Tibial nerve (tissue), 4 donors: ENCODE data around the gene KAT2B. TPM values are rescaled to one million over a fixed set of nuclear protein-coding genes. Genes with fewer than 3 reads are reported as not detected.
A peak's percentile ranks its signal among the peaks of the same experiment; 100 is the strongest.
"Not testable (repeated sequence)": the region's sequence is repeated elsewhere in the genome, so short reads cannot be mapped to it uniquely, and the experiment has no call there.

Experiments used
- DNase-seq, 2 donors: peaks; one replicate each; pipeline ENCODE4 v3.0.0-alpha.2; 2019; ENCODE audit warnings: low spot score in 2 of 2
- H3K27ac ChIP-seq, 4 donors: fragments of 200-600 bp; sonication (generic) in 3 of 4; one replicate each; pipeline ENCODE4 v1.5.1; 2017 to 2019; ENCODE audit warnings: mild to moderate bottlenecking in 1 of 4
- H3K27me3 ChIP-seq, 2 donors: fragments of 200-600 bp; sonication (generic) in 1 of 2; one replicate each; pipeline versions ENCODE4 v1.5.1 to v1.6.0; 2017 to 2019
- H3K36me3 ChIP-seq, 3 donors: fragments of 200-600 bp; sonication (generic); one replicate each; pipeline ENCODE4 v1.5.1; 2018 to 2019
- H3K4me1 ChIP-seq, 4 donors: fragments of 200-600 bp; sonication (generic) in 3 of 4; one replicate each; pipeline ENCODE4 v1.5.1; 2017 to 2019
- H3K4me3 ChIP-seq, 4 donors: fragments of 200-600 bp; sonication (generic) in 3 of 4; one replicate each; pipeline ENCODE4 v1.5.1; 2017 to 2019; ENCODE audit warnings: mild to moderate bottlenecking in 1 of 4, moderate library complexity in 1 of 4
- H3K9me3 ChIP-seq, 4 donors: fragments of 200-600 bp; sonication (generic) in 3 of 4; one replicate each; pipeline ENCODE4 v1.5.1; 2017 to 2019
- EP300 ChIP-seq, 2 donors: sonication (generic); formaldehyde crosslinking; IDR thresholded peaks; one replicate each; pipeline ENCODE4 v1.6.1; 2017; ENCODE audit warnings: antibody characterized with exemption in 2 of 2, mild to moderate bottlenecking in 1 of 2
- POLR2A ChIP-seq, 2 donors: fragments of 450-650 bp; IDR thresholded peaks; one replicate each; pipeline ENCODE4 v1.6.1; 2017; ENCODE audit warnings: antibody characterized with exemption in 2 of 2, mild to moderate bottlenecking in 2 of 2, moderate library complexity in 2 of 2
- WGBS, 2 donors: methylation state at CpG; one replicate each; pipeline ENCODE4 v1.1.5; 2018; 5-methylcytosine and 5-hydroxymethylcytosine counted together
- total RNA-seq, 4 donors: library from RNA; depleted of rRNA; stranded (reverse); fragments of >200 nt; gene quantifications; one replicate each; pipeline ENCODE4 v1.1.0, GENCODE V29; 2016
- TF ChIP-seq, protein P1 (sequence below), 5 experiments: fragments of 200-600 bp in 3 of 5; fragments of 450-650 bp in 2 of 5; sonication (generic) in 3 of 5; IDR thresholded peaks; one replicate each; pipeline ENCODE4 v1.5.1; 2016 to 2019; ENCODE audit warnings: antibody characterized with exemption in 5 of 5, mild to moderate bottlenecking in 3 of 5, moderate library complexity in 2 of 5

KAT2B gene
- total RNA-seq, 4 donors from 2014 or later, result 34.5 to 87.2 (median 60.1) TPM

GRCh38 chr3:20042331-20042730 lies 2.1 kb downstream of the KAT2B start:
- TF ChIP-seq, protein P1, sequence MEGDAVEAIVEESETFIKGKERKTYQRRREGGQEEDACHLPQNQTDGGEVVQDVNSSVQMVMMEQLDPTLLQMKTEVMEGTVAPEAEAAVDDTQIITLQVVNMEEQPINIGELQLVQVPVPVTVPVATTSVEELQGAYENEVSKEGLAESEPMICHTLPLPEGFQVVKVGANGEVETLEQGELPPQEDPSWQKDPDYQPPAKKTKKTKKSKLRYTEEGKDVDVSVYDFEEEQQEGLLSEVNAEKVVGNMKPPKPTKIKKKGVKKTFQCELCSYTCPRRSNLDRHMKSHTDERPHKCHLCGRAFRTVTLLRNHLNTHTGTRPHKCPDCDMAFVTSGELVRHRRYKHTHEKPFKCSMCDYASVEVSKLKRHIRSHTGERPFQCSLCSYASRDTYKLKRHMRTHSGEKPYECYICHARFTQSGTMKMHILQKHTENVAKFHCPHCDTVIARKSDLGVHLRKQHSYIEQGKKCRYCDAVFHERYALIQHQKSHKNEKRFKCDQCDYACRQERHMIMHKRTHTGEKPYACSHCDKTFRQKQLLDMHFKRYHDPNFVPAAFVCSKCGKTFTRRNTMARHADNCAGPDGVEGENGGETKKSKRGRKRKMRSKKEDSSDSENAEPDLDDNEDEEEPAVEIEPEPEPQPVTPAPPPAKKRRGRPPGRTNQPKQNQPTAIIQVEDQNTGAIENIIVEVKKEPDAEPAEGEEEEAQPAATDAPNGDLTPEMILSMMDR (IDR thresholded peaks at IDR 0.05), result no peak
- no peak for TF ChIP-seq EP300 (IDR thresholded peaks at IDR 0.05)
- TF ChIP-seq POLR2A (IDR thresholded peaks at IDR 0.05), result no peak
- WGBS, 2 donors, result 69 to 72% methylated on average over 5 of the region's 5 CpGs
- Histone ChIP-seq H3K36me3 (no peaks in the 10 kb centered on the region), H3K27ac (peak overlapping the region; percentile 92 to 99 (median 98)), H3K27me3 (no peaks in the 10 kb centered on the region), H3K4me3 (no peak overlapping the region), H3K4me1 (peaks cover 0 to 62% (median 43%) of the 10 kb centered on the region in 4 donors), H3K9me3 (no peaks in the 10 kb centered on the region)
- DNase-seq, result no peak

- TF ChIP-seq EP300 (IDR thresholded peaks at IDR 0.05), result peak in 1 of 2 donors; percentile 42
- TF ChIP-seq, protein P1 (IDR thresholded peaks at IDR 0.05), result no peak
- H3K4me1 ChIP-seq, result peaks cover 0 to 66% (median 49%) of the 10 kb centered on the region in 4 donors
- H3K9me3 ChIP-seq, result no peaks in the 10 kb centered on the region
- WGBS, 2 donors, result 13 to 14% methylated on average over 4 of the region's 4 CpGs
- H3K4me3 ChIP-seq, result peak overlapping the region in 3 of 4 donors; percentile 26 to 41 (median 28)
- peak; percentile 78 to 79 for DNase-seq
- H3K36me3 ChIP-seq, result no peaks in the 10 kb centered on the region
- peak overlapping the region; percentile 10 to 99 (median 98) for H3K27ac ChIP-seq
- no peaks in the 10 kb centered on the region for H3K27me3 ChIP-seq
These were observed 3.1 kb downstream of the KAT2B start for GRCh38 chr3:20043396-20043795.

- DNase-seq, result no peak
- TF ChIP-seq POLR2A (IDR thresholded peaks at IDR 0.05), result no peak
- no peak for TF ChIP-seq EP300 (IDR thresholded peaks at IDR 0.05)
- 46 to 47% methylated on average over 4 of the region's 4 CpGs for WGBS, 2 donors
- Histone ChIP-seq H3K4me3 (peak overlapping the region in 3 of 4 donors; percentile 26 to 41 (median 28)), H3K27ac (peak overlapping the region; percentile 10 to 99 (median 98)), H3K36me3 (no peaks in the 10 kb centered on the region), H3K4me1 (peaks cover 0 to 66% (median 51%) of the 10 kb centered on the region in 4 donors), H3K27me3 (no peaks in the 10 kb centered on the region), H3K9me3 (no peaks in the 10 kb centered on the region)
These were observed 3.6 kb downstream of the KAT2B start for GRCh38 chr3:20043825-20044224.

DNA sequence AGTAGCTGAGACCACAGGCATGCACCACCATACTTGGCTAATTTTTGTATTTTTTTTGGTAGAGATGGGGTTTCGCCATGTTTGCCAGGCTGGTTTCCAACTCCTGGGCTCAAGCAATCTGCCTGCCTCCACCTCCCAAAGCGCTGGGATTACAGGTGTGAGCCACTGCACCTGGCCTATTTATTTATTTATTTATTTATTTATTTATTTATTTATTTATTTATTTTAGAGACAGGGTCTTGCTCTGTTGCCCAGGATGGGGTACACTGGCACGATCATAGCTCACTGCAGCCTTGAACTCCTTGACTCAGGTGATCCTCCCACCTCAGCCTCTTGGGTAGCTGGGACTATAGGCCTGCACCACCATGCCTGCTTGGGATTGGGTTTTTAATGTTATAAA lies 4.9 kb downstream of the KAT2B start:
- 96 to 100% methylated on average over 3 of the region's 3 CpGs for WGBS, 2 donors
- Histone ChIP-seq H3K4me1 (peaks cover 0 to 68% (median 53%) of the 10 kb centered on the region in 4 donors), H3K27ac (peak overlapping the region in 2 of 4 donors; percentile 98 to 99)

GRCh38 chr3:20046556-20046955 lies 6.3 kb downstream of the KAT2B start:
- no peak overlapping the region for H3K4me3 ChIP-seq
- peaks cover 0 to 73% (median 53%) of the 10 kb centered on the region in 4 donors for H3K4me1 ChIP-seq
- no peak for DNase-seq
- H3K27ac ChIP-seq, result peak overlapping the region in 3 of 4 donors; percentile 20 to 79 (median 58)
- no peaks in the 10 kb centered on the region for H3K36me3 ChIP-seq
- no peaks in the 10 kb centered on the region for H3K9me3 ChIP-seq
- no peaks in the 10 kb centered on the region for H3K27me3 ChIP-seq
- 87 to 94% methylated on average over 1 of the region's 1 CpG for WGBS, 2 donors
- TF ChIP-seq, protein P1 (IDR thresholded peaks at IDR 0.05), result no peak
- no peak for TF ChIP-seq POLR2A (IDR thresholded peaks at IDR 0.05)
- TF ChIP-seq EP300 (IDR thresholded peaks at IDR 0.05), result no peak

More for the DNA sequence above, 4.9 kb downstream of the KAT2B start:
- H3K4me3 ChIP-seq, H3K27me3 ChIP-seq, H3K36me3 ChIP-seq, H3K9me3 ChIP-seq, DNase-seq: not testable (repeated sequence)

- H3K36me3 ChIP-seq, result no peaks in the 10 kb centered on the region
- H3K4me3 ChIP-seq, result no peak overlapping the region
- 66 to 73% methylated on average over 7 of the region's 7 CpGs for WGBS, 2 donors
- H3K27me3 ChIP-seq, result no peaks in the 10 kb centered on the region
- H3K27ac ChIP-seq, result peak overlapping the region in 3 of 4 donors; percentile 42 to 79 (median 58)
- no peak for DNase-seq
- TF ChIP-seq EP300 (IDR thresholded peaks at IDR 0.05) (no peak), POLR2A (IDR thresholded peaks at IDR 0.05) (no peak)
- TF ChIP-seq, protein P1 (IDR thresholded peaks at IDR 0.05), result no peak
- no peaks in the 10 kb centered on the region for H3K9me3 ChIP-seq
- H3K4me1 ChIP-seq, result peaks cover 0 to 67% (median 45%) of the 10 kb centered on the region in 4 donors
These were observed 7.1 kb downstream of the KAT2B start for GRCh38 chr3:20047341-20047779.
